Measurements from ENCODE around the gene MORN1.

MORN1 gene

DNA sequence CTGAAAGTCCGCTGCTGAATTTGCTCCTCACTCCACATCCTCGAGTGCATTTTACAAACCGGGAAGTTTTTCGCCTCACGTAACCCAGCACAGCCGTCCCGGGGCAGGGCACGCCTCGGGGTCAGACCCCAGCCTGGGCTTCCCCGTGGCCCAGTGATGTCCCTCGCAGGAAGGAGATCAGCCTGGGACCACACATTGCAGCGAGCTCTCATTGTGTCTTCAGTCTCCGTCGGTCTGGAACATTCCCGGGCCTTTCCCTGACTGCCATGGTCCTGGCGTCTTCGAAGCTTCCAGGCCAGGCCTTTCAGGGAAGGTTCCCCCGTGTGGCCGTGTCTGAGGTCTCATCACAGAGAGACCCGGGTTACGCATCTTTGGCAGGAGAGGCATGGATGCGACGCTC is 43.5 kb downstream of the MORN1 start:
- no peak for TF ChIP-seq FOXM1 (IDR thresholded peaks at IDR 0.05; ENCODE audit: borderline replicate concordance, low read depth)
- TF ChIP-seq TAF1 (IDR thresholded peaks at IDR 0.05; ENCODE audit: low read depth): no peak
- TF ChIP-seq USF1 (IDR thresholded peaks at IDR 0.05): no peak

DNA sequence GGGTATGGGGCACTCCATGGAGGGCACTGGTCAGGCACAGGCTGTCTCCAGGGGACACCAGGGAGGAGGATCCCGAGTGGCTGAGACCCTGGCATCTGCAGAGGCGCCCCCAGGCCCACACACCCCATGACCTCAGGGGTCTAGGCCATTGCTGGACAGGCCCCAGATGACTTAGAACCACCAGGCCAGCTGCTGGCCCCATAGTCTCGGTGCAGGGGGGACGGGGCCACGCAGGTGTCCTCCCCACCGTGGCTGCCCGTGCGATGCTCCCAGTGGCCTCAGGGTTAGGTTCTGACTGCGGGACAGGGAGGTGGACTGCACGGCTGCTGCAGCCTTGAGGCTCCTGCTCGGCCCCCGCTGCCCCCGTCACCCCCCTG is 44.0 kb downstream of the MORN1 start:
- TF ChIP-seq CEBPB (IDR thresholded peaks at IDR 0.05): no peak
- TF ChIP-seq TEAD4 (IDR thresholded peaks at IDR 0.05): no peak

- TF ChIP-seq FOXM1 (IDR thresholded peaks at IDR 0.05; ENCODE audit: borderline replicate concordance, low read depth): no peak
- no peak for TF ChIP-seq REST (IDR thresholded peaks at IDR 0.05; ENCODE audit: low read depth)
- TF ChIP-seq YY1 (IDR thresholded peaks at IDR 0.05; ENCODE audit: low read depth): no peak
- no peak for TF ChIP-seq EP300 (IDR thresholded peaks at IDR 0.05; ENCODE audit: borderline replicate concordance)
- TF ChIP-seq CEBPB (IDR thresholded peaks at IDR 0.05): no peak
- TF ChIP-seq CREB1 (IDR thresholded peaks at IDR 0.05; ENCODE audit: low read depth): no peak
- no peak for TF ChIP-seq EGR1 (IDR thresholded peaks at IDR 0.05)
- no peak for TF ChIP-seq RAD21 (IDR thresholded peaks at IDR 0.05; ENCODE audit: low read depth)
- no peak for TF ChIP-seq TEAD4 (IDR thresholded peaks at IDR 0.05)
- no peak for TF ChIP-seq MAX (IDR thresholded peaks at IDR 0.05)
- no peak for TF ChIP-seq USF1 (IDR thresholded peaks at IDR 0.05)
- no peak for TF ChIP-seq TAF1 (IDR thresholded peaks at IDR 0.05; ENCODE audit: low read depth)
- no peak for TF ChIP-seq ZBTB7A (IDR thresholded peaks at IDR 0.05; ENCODE audit: low read depth)
- no peak for TF ChIP-seq TCF12 (IDR thresholded peaks at IDR 0.05; ENCODE audit: low read depth)
- TF ChIP-seq NFIC (IDR thresholded peaks at IDR 0.05): no peak
Observed at GRCh38 chr1:2346691-2347408, 44.5 kb downstream of the MORN1 start.

- TF ChIP-seq TEAD4 (IDR thresholded peaks at IDR 0.05): no peak
- TF ChIP-seq RAD21 (IDR thresholded peaks at IDR 0.05; ENCODE audit: low read depth): no peak
- TF ChIP-seq USF1 (IDR thresholded peaks at IDR 0.05): no peak
- no peak for TF ChIP-seq EP300 (IDR thresholded peaks at IDR 0.05; ENCODE audit: borderline replicate concordance)
- TF ChIP-seq MAX (IDR thresholded peaks at IDR 0.05): no peak
- no peak for TF ChIP-seq CREB1 (IDR thresholded peaks at IDR 0.05; ENCODE audit: low read depth)
- TF ChIP-seq ZBTB7A (IDR thresholded peaks at IDR 0.05; ENCODE audit: low read depth): no peak
- no peak for TF ChIP-seq REST (IDR thresholded peaks at IDR 0.05; ENCODE audit: low read depth)
- no peak for TF ChIP-seq FOXM1 (IDR thresholded peaks at IDR 0.05; ENCODE audit: borderline replicate concordance, low read depth)
- no peak for TF ChIP-seq TCF12 (IDR thresholded peaks at IDR 0.05; ENCODE audit: low read depth)
- no peak for TF ChIP-seq TAF1 (IDR thresholded peaks at IDR 0.05; ENCODE audit: low read depth)
- no peak for TF ChIP-seq CEBPB (IDR thresholded peaks at IDR 0.05)
- no peak for TF ChIP-seq YY1 (IDR thresholded peaks at IDR 0.05; ENCODE audit: low read depth)
- no peak for TF ChIP-seq EGR1 (IDR thresholded peaks at IDR 0.05)
Observed at GRCh38 chr1:2345297-2346075, 45.9 kb downstream of the MORN1 start.

DNA sequence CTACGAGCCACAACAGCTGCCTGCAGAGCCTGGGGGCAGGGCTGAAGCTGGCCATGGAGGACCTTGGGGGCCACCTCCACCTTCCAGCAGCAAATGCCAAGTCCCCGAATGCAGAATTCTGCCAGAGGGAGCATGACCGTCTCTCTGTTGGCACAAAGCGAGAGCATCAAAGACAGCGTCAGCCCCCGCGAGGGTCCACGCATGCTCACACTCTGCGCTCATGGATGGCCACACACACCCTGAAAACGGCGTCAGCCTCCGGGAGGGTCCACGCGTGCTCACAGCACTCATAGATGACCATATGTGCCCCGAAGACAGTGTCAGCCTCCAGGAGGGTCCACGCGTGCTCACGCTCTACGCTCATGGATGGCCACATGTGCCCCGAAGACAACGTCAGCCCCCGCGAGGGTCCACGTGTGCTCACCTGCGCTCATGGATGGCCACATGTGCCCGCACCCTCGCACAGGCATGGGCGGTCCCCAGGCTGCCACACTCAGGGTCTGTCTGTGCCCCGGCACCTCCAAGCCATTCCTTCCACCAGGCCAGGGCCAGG is 46.5 kb downstream of the MORN1 start:
- TF ChIP-seq MAX (IDR thresholded peaks at IDR 0.05): no peak
- no peak for TF ChIP-seq YY1 (IDR thresholded peaks at IDR 0.05; ENCODE audit: low read depth)
- TF ChIP-seq TCF12 (IDR thresholded peaks at IDR 0.05; ENCODE audit: low read depth): no peak
- no peak for TF ChIP-seq CREB1 (IDR thresholded peaks at IDR 0.05; ENCODE audit: low read depth)
- TF ChIP-seq TEAD4 (IDR thresholded peaks at IDR 0.05): no peak
- TF ChIP-seq CEBPB (IDR thresholded peaks at IDR 0.05): no peak
- TF ChIP-seq FOXM1 (IDR thresholded peaks at IDR 0.05; ENCODE audit: borderline replicate concordance, low read depth): no peak
- no peak for TF ChIP-seq RAD21 (IDR thresholded peaks at IDR 0.05; ENCODE audit: low read depth)
- TF ChIP-seq REST (IDR thresholded peaks at IDR 0.05; ENCODE audit: low read depth): no peak
- no peak for TF ChIP-seq USF1 (IDR thresholded peaks at IDR 0.05)
- TF ChIP-seq TAF1 (IDR thresholded peaks at IDR 0.05; ENCODE audit: low read depth): no peak
- TF ChIP-seq EP300 (IDR thresholded peaks at IDR 0.05; ENCODE audit: borderline replicate concordance): no peak
- TF ChIP-seq NFIC (IDR thresholded peaks at IDR 0.05): no peak
- no peak for TF ChIP-seq EGR1 (IDR thresholded peaks at IDR 0.05)
- TF ChIP-seq ZBTB7A (IDR thresholded peaks at IDR 0.05; ENCODE audit: low read depth): no peak
